ENCODE data around the gene USP44. TPM values are rescaled to one million over a fixed set of nuclear protein-coding genes. Genes with fewer than 3 reads are reported as not detected.

Gene USP44
- total and polyA plus RNA-seq, 2 experiments from 2014 or later, result 0.54 to 0.76 TPM

GRCh38 chr12:95545731-95546490 is 5.4 kb downstream of the USP44 start:
- no peaks in the 10 kb centered on the region for H3K9me2 ChIP-seq (ENCODE audit: insufficient read depth)
- no peaks in the 10 kb centered on the region for H3K9me3 ChIP-seq (ENCODE audit: low read depth)
- no peaks in the 10 kb centered on the region for H3K36me3 ChIP-seq (ENCODE audit: low read depth)
- H3K27me3 ChIP-seq (replicated peaks; ENCODE audit: insufficient read depth), result peaks cover 18% of the 10 kb centered on the region
- H3K4me2 ChIP-seq (ENCODE audit: unreplicated experiment), result no peak overlapping the region
- H3K4me3 ChIP-seq, result no peak overlapping the region
- in situ Hi-C loops (cut with MboI), result loop anchor here (25.0 kb wide), 1 partner anchor 434 kb away; no protein-coding TSS in a partner anchor
- peaks cover 4% of the 10 kb centered on the region; the same call in 1 of the 2 replicates for H3F3A ChIP-seq (ENCODE audit: insufficient read depth)
- no peak overlapping the region for H3K27ac ChIP-seq
- H3K9ac ChIP-seq, result no peak overlapping the region
- H2AFZ ChIP-seq, result no peak overlapping the region
- no peak for DNase-seq
- H3K4me1 ChIP-seq (ENCODE audit: insufficient read depth), result peaks cover 7% of the 10 kb centered on the region; the same call in 1 of the 2 replicates
- TF ChIP-seq EZH2phosphoT487 (IDR thresholded peaks at IDR 0.05; ENCODE audit: insufficient read depth, low read depth), result no peak
- 93% methylated on average over 8 of the region's 8 CpGs for WGBS, 2 experiments (ENCODE audit: low coverage in 1 of 2, low lambda C conversion rate in 2 of 2, missing lambda C conversion rate in 2 of 2)
- no peaks in the 10 kb centered on the region for H4K20me1 ChIP-seq (ENCODE audit: insufficient read depth)
- no peaks in the 10 kb centered on the region for H3K79me2 ChIP-seq (ENCODE audit: insufficient read depth)

- Histone ChIP-seq H3K79me2 (ENCODE audit: insufficient read depth) (no peaks in the 10 kb centered on the region), H3F3A (ENCODE audit: insufficient read depth) (peaks cover 4% of the 10 kb centered on the region; the same call in 1 of the 2 replicates), H3K9me2 (ENCODE audit: insufficient read depth) (no peaks in the 10 kb centered on the region), H3K27ac (no peak overlapping the region), H3K36me3 (ENCODE audit: low read depth) (no peaks in the 10 kb centered on the region), H3K4me3 (no peak overlapping the region), H3K4me2 (ENCODE audit: unreplicated experiment) (no peak overlapping the region), H4K20me1 (ENCODE audit: insufficient read depth) (no peaks in the 10 kb centered on the region), H3K9ac (no peak overlapping the region), H3K9me3 (ENCODE audit: low read depth) (no peaks in the 10 kb centered on the region), H3K27me3 (replicated peaks; ENCODE audit: insufficient read depth) (peaks cover 12% of the 10 kb centered on the region), H3K4me1 (ENCODE audit: insufficient read depth) (peaks cover 7% of the 10 kb centered on the region; the same call in 1 of the 2 replicates), H2AFZ (no peak overlapping the region)
- DNase-seq, result no peak
- 84 to 90% methylated on average over 4 of the region's 4 CpGs for WGBS, 2 experiments (ENCODE audit: low coverage in 1 of 2, low lambda C conversion rate in 2 of 2, missing lambda C conversion rate in 2 of 2)
- in situ Hi-C loops (cut with MboI), result loop anchor here (25.0 kb wide), 1 partner anchor 433 kb away; no protein-coding TSS in a partner anchor
- TF ChIP-seq EZH2phosphoT487 (IDR thresholded peaks at IDR 0.05; ENCODE audit: insufficient read depth, low read depth) (no peak), EZH2 (IDR thresholded peaks at IDR 0.05; ENCODE audit: insufficient read depth, poor library complexity, severe bottlenecking) (no peak)
These were observed 6.0 kb downstream of the USP44 start for GRCh38 chr12:95545303-95545702.

DNA sequence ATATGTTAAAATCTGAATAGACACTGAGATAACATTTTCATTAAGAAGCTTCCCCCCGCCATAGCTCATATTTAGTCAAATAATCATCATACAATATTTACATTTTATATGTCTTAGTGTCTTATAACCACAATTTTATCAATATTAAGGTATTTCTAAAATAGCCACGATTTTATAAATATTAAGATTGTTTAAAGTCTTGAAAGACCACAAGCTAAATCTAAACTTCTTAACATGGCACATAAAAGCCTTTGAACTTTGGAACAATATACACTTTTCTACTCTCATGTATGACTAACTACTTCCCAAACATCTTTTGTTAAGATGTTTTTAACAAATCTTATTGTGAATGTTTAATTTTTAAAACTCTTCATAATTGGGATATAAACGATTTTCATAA is 6.5 kb downstream of the USP44 start:
- 64 to 67% methylated on average over 3 of the region's 3 CpGs for WGBS, 2 experiments (ENCODE audit: low coverage in 1 of 2, low lambda C conversion rate in 2 of 2, missing lambda C conversion rate in 2 of 2)
- DNase-seq, result no peak
- Histone ChIP-seq H4K20me1 (ENCODE audit: insufficient read depth) (no peaks in the 10 kb centered on the region), H3K4me2 (ENCODE audit: unreplicated experiment) (no peak overlapping the region), H2AFZ (no peak overlapping the region), H3K79me2 (ENCODE audit: insufficient read depth) (no peaks in the 10 kb centered on the region), H3K4me1 (ENCODE audit: insufficient read depth) (peaks cover 7% of the 10 kb centered on the region; the same call in 1 of the 2 replicates), H3K36me3 (ENCODE audit: low read depth) (no peaks in the 10 kb centered on the region), H3K27me3 (replicated peaks; ENCODE audit: insufficient read depth) (peaks cover 11% of the 10 kb centered on the region), H3F3A (ENCODE audit: insufficient read depth) (peaks cover 4% of the 10 kb centered on the region; the same call in 1 of the 2 replicates), H3K4me3 (no peak overlapping the region), H3K27ac (no peak overlapping the region), H3K9ac (no peak overlapping the region), H3K9me2 (ENCODE audit: insufficient read depth) (no peaks in the 10 kb centered on the region), H3K9me3 (ENCODE audit: low read depth) (no peaks in the 10 kb centered on the region)
- TF ChIP-seq EZH2phosphoT487 (IDR thresholded peaks at IDR 0.05; ENCODE audit: insufficient read depth, low read depth) (no peak), EZH2 (IDR thresholded peaks at IDR 0.05; ENCODE audit: insufficient read depth, poor library complexity, severe bottlenecking) (no peak)
- in situ Hi-C loops (cut with MboI), result loop anchor here (25.0 kb wide), 1 partner anchor 432 kb away; no protein-coding TSS in a partner anchor

- Histone ChIP-seq H3K4me2 (ENCODE audit: unreplicated experiment) (no peak overlapping the region), H3K4me3 (no peak overlapping the region), H3K27ac (no peak overlapping the region), H2AFZ (no peak overlapping the region), H3K9ac (no peak overlapping the region), H3K79me2 (ENCODE audit: insufficient read depth) (no peaks in the 10 kb centered on the region), H3K36me3 (ENCODE audit: low read depth) (no peaks in the 10 kb centered on the region), H3K9me3 (ENCODE audit: low read depth) (no peaks in the 10 kb centered on the region), H3K9me2 (ENCODE audit: insufficient read depth) (no peaks in the 10 kb centered on the region), H3F3A (ENCODE audit: insufficient read depth) (peaks cover 4% of the 10 kb centered on the region; the same call in 1 of the 2 replicates), H3K27me3 (replicated peaks; ENCODE audit: insufficient read depth) (0 out of 2 replicates have a peak, but pooled peaks cover 3% of the 10 kb centered on the region), H4K20me1 (ENCODE audit: insufficient read depth) (no peaks in the 10 kb centered on the region), H3K4me1 (ENCODE audit: insufficient read depth) (peaks cover 7% of the 10 kb centered on the region; the same call in 1 of the 2 replicates)
- 95 to 97% methylated on average over 7 of the region's 7 CpGs for WGBS, 2 experiments (ENCODE audit: low coverage in 1 of 2, low lambda C conversion rate in 2 of 2, missing lambda C conversion rate in 2 of 2)
- in situ Hi-C loops (cut with MboI), result loop anchor here (25.0 kb wide), 1 partner anchor 431 kb away; no protein-coding TSS in a partner anchor
- DNase-seq, result no peak
- no peak for TF ChIP-seq EZH2phosphoT487 (IDR thresholded peaks at IDR 0.05; ENCODE audit: insufficient read depth, low read depth)
- TF ChIP-seq EZH2 (IDR thresholded peaks at IDR 0.05; ENCODE audit: insufficient read depth, poor library complexity, severe bottlenecking), result no peak
These were observed 8.0 kb downstream of the USP44 start for GRCh38 chr12:95543305-95543704.

Measured in GM23248 (cell line).